ENCODE measurements around the gene WDR5.

DNA sequence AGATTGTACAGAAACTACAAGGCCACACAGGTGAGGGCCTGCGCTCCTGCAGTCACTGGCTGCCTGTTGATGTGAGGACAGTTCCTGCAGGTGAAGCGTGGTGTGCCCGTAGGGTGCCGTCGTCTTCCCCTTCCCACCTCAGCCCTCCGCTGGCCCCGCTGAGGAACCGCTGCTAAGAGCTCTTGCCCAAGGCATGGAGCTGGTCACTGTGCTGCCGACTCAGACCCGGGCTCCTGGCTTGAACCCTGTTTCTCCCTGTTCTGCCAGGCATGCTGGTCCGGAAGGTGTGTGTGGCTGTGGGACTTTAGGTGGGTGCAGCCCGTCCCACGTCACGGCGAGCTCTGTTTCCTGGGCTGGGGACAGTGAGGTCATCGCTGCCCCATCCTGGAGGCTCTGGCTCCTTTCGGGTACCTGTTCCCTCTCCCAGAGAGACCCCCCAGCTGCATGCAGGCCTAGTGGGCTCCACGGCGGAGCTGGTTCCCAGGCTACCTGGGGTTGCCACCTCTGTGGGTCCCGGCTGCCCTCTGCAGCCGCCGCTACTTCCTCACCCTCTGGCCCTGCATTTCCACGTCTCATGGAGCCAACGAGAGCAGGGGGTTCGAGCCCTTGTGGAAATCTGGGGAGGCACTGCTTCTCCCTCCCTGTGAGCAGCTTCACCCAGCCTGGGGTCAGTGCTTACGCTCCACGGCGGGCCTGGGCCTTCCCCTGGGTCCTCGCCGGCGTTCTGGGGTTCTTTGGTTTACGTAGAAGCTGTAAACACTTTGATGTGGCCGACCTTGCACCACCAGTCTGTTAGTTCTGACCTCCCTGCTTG, 20.9 kb downstream of the WDR5 start:
- TF ChIP-seq CTCF (conservative IDR thresholded peaks at IDR 0.05; ENCODE audit: low read depth, low read length) (no peak), EZH2 (IDR thresholded peaks at IDR 0.05; ENCODE audit: low read length, unreplicated experiment) (no peak), EZH2phosphoT487 (IDR thresholded peaks at IDR 0.05; ENCODE audit: borderline replicate concordance, low read length) (no peak)
